Tongue (tissue), 2 donors: ENCODE measurements around the gene SMG5. TPM values are rescaled to one million over a fixed set of nuclear protein-coding genes. Genes with fewer than 3 reads are reported as not detected.
"Not testable (repeated sequence)": the region's sequence is repeated elsewhere in the genome, so short reads cannot be mapped to it uniquely, and the experiment has no call there.

Experiments
- DNase-seq: peaks from one replicate; pipeline ENCODE4 v3.0.0-alpha.2; 2015
- total RNA-seq: library from RNA; depleted of rRNA; stranded (reverse); fragments of >200 nt; gene quantifications from one replicate; pipeline ENCODE4 v1.2.3, GENCODE V29; 2014

The SMG5 gene
- total RNA-seq, 1 donor from 2014 or later = 52.1 TPM

GRCh38 chr1:156245451-156246232 lies 37.0 kb downstream of the SMG5 start:
- DNase-seq = peak; percentile 52

- no peak for DNase-seq
Measured at GRCh38 chr1:156244712-156245111, 37.9 kb downstream of the SMG5 start.

- no peak for DNase-seq
Measured at GRCh38 chr1:156244126-156244525, 38.5 kb downstream of the SMG5 start.

- no peak for DNase-seq
Measured at GRCh38 chr1:156242738-156243137, 39.9 kb downstream of the SMG5 start.

GRCh38 chr1:156241926-156242325 lies 40.7 kb downstream of the SMG5 start, which contains the start of gene BGLAP:
TSS of gene BGLAP (plus strand) at chr1:156242184. CDS start at chr1:156242232, 48 bp downstream.
- DNase-seq = no peak

GRCh38 chr1:156241311-156241811 lies 41.3 kb downstream of the SMG5 start:
- DNase-seq = no peak

GRCh38 chr1:156238248-156238647 lies 44.4 kb downstream of the SMG5 start:
- no peak for DNase-seq

- DNase-seq = no peak
Measured at GRCh38 chr1:156236164-156236563, 46.5 kb downstream of the SMG5 start.

GRCh38 chr1:156233426-156234127 lies 49.0 kb downstream of the SMG5 start:
- no peak for DNase-seq

GRCh38 chr1:156232201-156232894 lies 50.3 kb downstream of the SMG5 start:
- no peak for DNase-seq

GRCh38 chr1:156230473-156230837 lies 52.2 kb downstream of the SMG5 start:
- no peak for DNase-seq

- no peak for DNase-seq
Measured at GRCh38 chr1:156229809-156230472, 52.7 kb downstream of the SMG5 start.

GRCh38 chr1:156228501-156228900 lies 54.1 kb downstream of the SMG5 start:
- DNase-seq = no peak

- no peak for DNase-seq
Measured at GRCh38 chr1:156226782-156227181, 55.8 kb downstream of the SMG5 start.

GRCh38 chr1:156226116-156226538 lies 56.5 kb downstream of the SMG5 start:
- no peak for DNase-seq

- DNase-seq = no peak
Measured at GRCh38 chr1:156225677-156226014, 57.0 kb downstream of the SMG5 start.

- DNase-seq = no peak
Measured at GRCh38 chr1:156221986-156222692, 60.5 kb downstream of the SMG5 start.

- no peak for DNase-seq
Measured at GRCh38 chr1:156220226-156220625, 62.4 kb downstream of the SMG5 start.

GRCh38 chr1:156217871-156218270 lies 64.8 kb downstream of the SMG5 start:
- DNase-seq = no peak

GRCh38 chr1:156216361-156217086 lies 66.1 kb downstream of the SMG5 start:
- not testable (repeated sequence) for DNase-seq
